HG02571 (cell line): ENCODE results near the gene PRSS3.
"Not testable (repeated sequence)": the region's sequence is repeated elsewhere in the genome, so short reads cannot be mapped to it uniquely, and the experiment has no call there.

ENCODE experiments used
- ATAC-seq: cut with Tn5 transposase; IDR thresholded peaks from one replicate; pipeline ENCODE4 v1.9.1; 2021; ENCODE audit warnings: mild to moderate bottlenecking, moderate library complexity; ENCODE audit not compliant: unreplicated experiment

PRSS3 gene

GRCh38 chr9:33785914-33786313 is 9.4 kb upstream of the PRSS3 start:
- no peak for ATAC-seq

DNA sequence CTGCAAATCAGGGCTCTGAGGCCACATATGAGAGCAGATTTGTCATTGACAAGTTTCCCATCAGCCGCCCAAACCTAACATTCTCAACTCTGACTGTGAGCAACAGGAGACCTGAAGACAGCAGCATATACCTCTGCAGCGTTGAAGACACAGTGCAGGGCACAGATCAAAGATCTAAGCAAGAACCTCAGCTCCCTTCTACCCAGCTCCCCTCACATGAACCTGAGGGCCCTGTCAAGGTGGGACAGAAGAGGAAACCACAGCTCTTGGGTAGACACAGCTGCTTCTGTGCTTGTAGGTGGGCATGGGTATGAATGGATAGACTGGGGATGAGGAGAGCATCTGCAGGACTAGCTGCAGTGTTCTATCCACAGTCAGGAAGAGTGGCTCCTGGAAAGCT is 8.7 kb upstream of the PRSS3 start:
- no peak for ATAC-seq

- ATAC-seq, result no peak
These were observed 7.5 kb upstream of the PRSS3 start for GRCh38 chr9:33787839-33788238.

DNA sequence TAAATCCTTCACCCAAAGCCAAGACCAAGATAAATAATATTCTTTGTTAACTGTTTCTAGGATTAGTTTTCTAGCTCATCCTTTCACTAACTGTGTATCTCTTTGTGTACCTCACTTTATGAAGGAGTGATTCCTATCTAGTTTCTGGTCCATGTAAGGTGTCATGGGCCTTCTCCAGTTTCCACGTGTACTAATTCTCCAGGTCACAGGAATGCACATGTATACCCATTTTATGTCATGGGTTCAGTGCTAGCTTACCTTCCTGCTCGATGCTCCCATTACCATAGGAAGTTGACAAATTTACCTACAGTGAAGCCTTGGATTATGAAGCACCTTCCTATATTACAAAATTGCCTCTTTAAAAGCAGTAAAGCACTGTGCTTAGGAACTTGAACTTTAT is 5.9 kb upstream of the PRSS3 start:
- ATAC-seq, result not testable (repeated sequence)

DNA sequence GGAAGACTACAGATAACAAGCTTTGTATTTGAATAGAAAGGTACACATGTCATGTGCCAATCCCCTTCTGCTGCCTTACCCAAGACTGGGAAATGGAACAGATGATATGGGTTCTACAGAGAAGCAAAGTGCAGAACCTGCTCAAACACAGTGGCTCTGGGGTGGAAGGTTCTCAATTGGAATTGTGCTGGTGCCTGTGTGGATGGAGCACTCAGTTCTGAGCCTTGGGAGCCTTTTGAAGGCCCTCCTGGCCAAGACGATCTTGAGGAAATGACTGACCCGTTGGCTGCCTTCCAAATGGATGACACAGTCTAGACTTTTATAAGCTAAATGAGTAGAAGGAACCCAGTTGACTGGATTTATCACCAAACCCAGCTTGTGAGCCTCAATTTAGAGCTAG is 4.2 kb upstream of the PRSS3 start:
- ATAC-seq, result no peak

- ATAC-seq, result not testable (repeated sequence)
These were observed 1.9 kb upstream of the PRSS3 start for GRCh38 chr9:33793496-33793895.

DNA sequence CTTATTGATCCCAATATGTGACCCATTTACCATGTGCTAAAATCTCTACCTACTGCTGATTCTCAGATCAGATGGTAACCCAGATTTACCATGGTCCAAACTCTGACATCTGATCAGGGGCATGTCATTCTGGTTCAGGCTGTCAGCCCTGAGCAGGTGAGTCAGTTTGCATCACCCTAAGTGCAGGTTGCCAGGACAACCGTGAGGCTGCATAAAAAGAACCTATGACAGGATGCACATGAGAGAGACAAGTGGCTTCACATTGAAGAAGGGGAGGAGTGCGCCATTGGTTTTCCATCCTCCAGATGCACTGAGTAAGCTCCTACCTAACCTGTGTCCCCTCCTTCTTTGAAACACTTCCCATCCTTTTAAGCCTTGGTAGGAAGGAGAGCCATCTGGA is 801 bp upstream of the PRSS3 start:
- ATAC-seq, result no peak

DNA sequence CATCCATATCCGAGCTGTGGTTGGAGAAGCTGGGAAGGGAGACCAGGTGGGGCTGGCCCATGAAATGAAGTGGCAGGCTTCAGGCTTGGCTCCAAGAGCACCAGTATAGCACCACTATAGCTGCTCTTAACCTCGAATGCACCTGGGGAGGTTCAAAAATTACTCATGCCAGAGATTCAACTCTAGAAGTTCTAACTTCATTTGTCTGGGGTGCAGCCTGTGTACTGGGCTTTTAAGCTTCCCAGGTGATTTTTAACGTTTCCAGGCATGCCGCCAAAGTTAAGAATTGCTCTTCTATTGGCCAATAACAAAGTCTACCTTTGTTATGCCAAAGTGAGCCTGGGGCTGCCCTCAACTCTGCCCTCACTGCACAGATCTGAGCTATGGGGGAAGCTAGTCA is 458 bp downstream of the PRSS3 start:
- no peak for ATAC-seq

GRCh38 chr9:33796679-33797078 is 1.3 kb downstream of the PRSS3 start:
- ATAC-seq, result not testable (repeated sequence)

GRCh38 chr9:33797837-33798236 is 2.5 kb downstream of the PRSS3 start:
- no peak for ATAC-seq

DNA sequence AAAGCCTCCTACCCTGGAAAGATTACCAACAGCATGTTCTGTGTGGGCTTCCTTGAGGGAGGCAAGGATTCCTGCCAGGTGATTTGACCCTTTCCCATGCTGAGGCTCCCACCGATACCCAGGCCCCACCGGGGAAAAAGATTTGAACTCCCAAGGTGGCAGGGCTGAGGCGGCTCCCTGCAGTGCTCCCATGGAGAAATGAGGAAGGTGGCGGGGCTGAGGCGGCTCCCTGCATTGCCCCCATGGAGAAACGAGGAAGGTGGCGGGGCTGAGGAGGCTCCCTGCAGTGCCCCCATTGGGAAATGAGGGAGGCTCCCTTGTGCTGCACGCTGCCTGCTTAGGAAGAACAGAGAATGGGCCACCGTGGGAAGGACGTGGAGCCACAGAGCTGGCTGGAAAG is 3.2 kb downstream of the PRSS3 start:
- ATAC-seq, result no peak

DNA sequence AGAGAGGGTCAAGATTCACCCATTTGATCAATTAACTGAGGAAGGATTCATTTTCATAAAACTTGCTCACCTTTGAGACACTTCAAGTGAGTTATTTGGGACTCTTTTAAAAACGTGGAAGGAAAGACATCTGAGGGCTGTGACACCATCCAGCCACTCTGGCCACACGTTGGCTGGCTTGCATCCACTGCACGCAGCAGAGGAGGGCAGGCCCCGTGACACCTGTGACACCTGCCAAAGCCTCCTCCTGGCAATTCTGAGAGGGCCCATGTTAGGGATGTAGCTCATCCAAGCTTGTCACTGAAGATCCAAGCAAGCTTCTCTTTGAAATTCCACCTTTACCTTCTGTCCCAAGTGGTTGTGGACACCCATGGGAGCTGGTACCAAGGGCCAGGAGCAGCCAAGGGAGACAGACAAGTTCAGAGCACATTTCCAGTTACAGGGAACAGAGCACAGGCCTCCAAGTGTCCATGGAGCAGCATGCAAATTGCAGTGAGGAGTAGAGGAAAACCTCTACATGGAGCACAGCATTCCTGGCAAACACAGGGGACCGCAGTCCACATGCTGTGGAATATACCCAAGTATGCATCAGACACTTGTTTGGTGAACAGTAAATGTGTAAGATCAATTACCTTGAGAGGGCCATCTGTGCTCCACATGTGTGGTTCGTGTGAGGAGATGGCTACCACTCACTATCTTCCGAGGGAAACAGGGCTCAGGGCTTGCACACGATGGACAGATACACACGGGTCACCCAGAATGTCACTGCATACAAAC is 4.8 kb downstream of the PRSS3 start:
- no peak for ATAC-seq

GRCh38 chr9:33800886-33801285 is 5.5 kb downstream of the PRSS3 start:
- no peak for ATAC-seq

DNA sequence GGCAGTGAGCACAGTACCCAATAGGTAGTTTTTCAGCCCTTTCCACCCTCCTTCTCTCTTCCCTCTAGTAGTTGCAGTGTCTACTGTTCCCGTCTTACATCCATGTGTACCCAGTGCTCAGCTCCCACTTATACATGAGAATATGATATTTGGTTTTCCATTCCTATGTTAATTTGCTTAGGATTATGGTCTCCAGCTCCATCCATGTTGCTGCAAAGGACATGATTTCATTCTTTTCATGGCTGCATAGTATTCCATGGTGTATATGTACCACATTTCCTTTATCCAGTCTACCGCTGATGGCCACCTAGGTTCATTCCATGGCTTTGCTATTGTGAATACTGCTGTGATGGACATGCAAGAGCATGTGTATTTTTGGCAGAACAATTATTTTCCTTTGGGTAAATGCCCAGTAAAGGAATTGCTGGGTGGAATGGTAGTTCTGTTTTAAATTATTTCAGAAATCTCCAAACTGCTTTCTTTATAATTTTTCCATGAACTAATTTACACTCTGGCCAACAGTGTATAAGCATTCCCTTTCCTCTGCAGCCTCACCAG is 6.7 kb downstream of the PRSS3 start:
- ATAC-seq, result not testable (repeated sequence)

DNA sequence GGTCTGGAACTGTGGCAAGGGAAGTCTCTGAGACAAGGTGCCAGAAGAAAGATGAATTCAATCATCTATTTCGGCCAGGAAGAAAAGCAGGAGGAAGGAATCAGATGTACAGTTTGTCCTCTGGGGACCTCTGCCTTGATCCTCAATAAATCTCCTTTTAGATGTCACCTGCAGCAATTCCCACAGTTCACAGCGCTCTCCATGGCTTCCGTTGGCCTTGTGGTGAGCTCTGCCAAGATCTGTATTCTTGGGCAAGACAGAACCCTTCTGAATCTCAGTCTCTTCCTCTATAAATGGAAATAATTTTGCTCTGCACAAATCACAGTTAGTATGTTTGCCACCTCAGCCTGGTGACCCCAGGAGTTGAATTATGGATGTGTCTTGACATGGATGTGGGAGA is 8.8 kb downstream of the PRSS3 start:
- not testable (repeated sequence) for ATAC-seq

GRCh38 chr9:33807156-33807555 is 11.8 kb downstream of the PRSS3 start:
- not testable (repeated sequence) for ATAC-seq

DNA sequence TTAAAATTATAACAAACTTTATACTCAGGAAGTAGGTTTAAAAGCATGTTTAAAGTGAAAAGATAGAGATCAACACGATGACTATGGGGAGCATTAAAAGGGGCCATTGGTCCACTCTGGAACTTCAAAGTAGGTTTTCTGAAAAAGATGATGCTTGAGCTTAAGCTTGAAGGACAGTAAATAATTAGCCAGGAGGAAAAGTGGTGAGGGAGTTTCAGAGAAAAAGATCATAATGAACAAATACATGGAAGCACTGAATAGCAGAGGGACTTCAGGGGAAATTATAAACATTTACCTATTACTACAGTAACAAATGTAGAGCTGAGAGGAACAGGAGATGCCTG is 13.6 kb downstream of the PRSS3 start:
- not testable (repeated sequence) for ATAC-seq

- no peak for ATAC-seq
These were observed 14.1 kb downstream of the PRSS3 start for GRCh38 chr9:33809506-33809905.

DNA sequence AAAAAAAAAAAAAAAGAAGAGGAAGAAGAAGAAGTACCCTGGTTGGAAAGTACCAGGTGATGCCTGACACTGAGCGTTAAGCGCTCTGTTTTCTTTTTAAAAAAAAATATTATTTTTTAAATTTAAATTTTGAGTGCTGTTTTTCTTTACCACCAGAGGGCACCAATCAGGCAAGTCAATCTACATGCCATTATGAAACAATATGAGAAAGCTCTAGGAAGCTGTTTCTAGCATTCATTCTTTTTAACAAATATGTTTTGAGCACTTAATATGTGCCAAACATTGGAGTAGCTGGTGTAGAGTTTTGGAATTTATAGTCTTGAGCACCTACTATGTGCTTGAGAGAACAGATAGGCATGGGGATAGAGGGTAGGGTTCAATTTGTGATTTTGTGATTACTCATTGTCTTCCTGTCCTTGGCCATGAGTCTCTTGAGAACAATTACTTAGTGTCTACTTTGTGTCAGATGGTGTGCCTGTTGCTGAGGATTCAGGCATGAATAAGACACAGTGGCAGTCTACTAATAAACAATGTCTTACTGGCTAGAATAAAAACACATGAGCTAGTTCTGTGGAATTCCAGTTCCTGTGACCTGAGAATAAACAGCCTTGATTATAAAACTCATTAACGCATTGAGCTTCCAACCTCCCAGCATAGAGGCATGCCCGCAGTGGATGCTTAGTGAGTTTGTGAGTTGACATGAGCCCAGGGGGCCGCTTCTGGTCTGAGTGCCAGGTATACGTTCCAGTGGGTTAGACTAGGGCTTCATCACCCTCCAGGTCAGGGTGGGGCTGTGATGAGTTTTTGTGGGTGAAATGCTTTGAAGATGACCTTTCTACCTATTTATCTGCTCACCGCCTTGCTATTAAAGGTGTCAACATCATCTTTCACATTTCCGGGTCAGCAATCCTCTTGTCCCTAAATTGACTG is 18.6 kb downstream of the PRSS3 start:
- ATAC-seq, result no peak

DNA sequence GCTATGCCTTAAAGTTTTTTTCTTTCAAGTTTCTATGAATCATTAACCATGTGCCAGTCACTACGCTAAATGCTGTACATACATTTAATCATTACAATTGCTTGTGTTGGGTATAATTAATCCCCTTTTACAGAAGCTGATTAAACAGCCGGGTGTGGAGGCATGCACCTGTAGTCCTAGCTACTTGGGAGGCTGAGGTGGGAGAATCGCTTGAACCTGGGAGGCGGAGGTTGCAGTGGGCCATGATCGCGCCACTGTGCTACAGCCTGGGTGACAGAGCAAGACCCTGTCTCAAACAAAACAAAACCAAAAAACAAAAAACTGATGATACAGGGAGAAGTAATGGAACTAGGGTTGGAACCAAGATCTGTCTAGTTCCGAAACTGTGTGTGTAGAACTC is 20.4 kb downstream of the PRSS3 start:
- no peak for ATAC-seq

DNA sequence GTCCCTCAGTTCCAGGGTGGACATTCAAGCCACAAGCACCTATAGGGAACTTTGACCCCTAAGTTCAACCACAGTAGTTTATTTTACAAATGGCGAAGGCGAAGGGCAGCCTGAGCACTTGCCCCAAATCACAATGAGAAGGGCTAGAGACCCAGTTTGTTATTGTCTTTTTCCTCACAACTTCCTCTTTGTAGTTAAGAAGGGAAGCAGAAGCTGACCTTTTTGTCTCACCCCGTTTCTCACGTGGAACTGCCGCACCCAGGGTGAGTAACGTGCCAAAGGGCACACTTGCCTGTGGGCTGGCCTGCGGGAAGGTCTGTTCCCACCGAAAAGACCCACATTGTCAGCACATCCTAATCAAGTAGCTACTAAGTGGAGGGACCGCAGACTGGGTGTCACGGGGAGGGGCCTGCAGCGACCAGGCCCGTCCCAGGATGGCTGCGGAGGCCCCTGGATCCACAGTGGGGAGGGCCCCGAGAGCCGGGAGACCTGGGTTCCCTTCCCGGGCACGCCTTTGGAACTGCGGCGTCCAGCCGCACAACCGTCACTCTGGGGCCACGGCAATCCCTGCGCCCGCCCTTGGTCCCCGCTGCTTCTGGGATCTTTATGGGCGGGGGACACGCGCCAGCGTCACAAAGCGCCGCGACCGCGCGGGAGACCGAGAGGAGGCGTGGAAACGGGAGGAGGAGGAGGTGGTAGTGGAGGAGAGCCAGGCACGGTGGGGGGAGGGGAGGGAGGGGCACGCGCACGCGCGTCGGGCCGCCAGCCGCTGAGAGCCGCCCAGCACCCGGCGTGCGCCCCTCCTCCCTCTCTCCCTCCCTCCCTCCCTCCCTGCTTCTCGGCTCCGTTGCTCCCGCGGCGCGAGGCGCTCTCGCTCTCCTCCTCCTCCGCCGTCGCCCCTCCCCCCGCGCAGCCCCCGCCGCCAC is 21.2 kb downstream of the PRSS3 start, which contains the start of gene UBE2R2:
TSS of gene UBE2R2 (plus strand) at position 834 of the 926 bp plus-strand sequence. CDS start 598 bp downstream, outside the sequence.
- peak; percentile 68 for ATAC-seq
